ENCODE measurements around the gene ISM1. TPM values are rescaled to one million over a fixed set of nuclear protein-coding genes. Genes with fewer than 3 reads are reported as not detected.

The ISM1 gene
- total RNA-seq, 4 donors from 2014 or later, result 0.70 to 3.3 (median 1.7) TPM

DNA sequence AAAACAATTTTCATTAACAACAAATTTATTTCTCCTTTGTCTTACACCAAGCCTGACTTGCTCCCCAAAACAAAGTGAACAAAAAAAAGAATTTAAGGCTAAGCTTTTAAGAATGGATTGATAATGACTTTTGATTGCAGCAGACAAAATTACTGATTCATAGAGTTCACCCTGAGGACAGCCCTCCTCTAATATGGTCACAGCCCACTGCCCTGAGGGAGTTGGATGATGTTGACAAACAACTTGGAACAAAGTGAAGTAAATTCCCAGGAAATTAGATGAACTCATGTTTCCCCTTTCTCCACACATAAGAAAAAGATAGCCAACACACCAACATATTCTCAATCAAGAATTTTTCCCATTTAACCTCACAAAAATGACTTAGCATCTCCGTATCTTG is 7.7 kb upstream of the ISM1 start:
- no peak for TF ChIP-seq POLR2A (IDR thresholded peaks at IDR 0.05)
- Histone ChIP-seq H3K9me3 (no peaks in the 10 kb centered on the region), H3K4me1 (no peaks in the 10 kb centered on the region), H3K4me3 (no peak overlapping the region), H3K36me3 (no peaks in the 10 kb centered on the region), H3K27me3 (no peaks in the 10 kb centered on the region), H3K27ac (no peak overlapping the region)
- DNase-seq, result no peak

DNA sequence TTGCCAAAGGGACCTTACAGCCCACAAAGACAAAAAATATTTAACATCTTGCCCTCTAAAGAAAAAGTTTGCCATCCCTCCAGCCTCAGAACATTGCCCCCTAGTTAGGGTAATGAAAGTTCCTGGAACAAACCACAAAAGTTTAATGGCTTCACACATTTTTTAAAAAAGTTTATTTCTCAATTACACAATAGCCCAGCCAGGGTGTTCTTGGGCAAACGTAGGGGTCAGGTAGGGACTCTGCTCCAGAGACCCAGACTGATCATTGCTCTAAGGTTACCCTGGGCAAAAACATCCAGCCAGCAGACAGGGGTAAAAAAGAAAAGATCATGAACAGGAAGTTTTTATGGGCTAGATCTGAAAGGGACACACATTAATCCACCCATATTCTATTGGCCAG is 4.5 kb upstream of the ISM1 start:
- DNase-seq, result no peak
- H3K27me3 ChIP-seq, result peaks cover 0 to 15% of the 10 kb centered on the region in 2 donors

DNA sequence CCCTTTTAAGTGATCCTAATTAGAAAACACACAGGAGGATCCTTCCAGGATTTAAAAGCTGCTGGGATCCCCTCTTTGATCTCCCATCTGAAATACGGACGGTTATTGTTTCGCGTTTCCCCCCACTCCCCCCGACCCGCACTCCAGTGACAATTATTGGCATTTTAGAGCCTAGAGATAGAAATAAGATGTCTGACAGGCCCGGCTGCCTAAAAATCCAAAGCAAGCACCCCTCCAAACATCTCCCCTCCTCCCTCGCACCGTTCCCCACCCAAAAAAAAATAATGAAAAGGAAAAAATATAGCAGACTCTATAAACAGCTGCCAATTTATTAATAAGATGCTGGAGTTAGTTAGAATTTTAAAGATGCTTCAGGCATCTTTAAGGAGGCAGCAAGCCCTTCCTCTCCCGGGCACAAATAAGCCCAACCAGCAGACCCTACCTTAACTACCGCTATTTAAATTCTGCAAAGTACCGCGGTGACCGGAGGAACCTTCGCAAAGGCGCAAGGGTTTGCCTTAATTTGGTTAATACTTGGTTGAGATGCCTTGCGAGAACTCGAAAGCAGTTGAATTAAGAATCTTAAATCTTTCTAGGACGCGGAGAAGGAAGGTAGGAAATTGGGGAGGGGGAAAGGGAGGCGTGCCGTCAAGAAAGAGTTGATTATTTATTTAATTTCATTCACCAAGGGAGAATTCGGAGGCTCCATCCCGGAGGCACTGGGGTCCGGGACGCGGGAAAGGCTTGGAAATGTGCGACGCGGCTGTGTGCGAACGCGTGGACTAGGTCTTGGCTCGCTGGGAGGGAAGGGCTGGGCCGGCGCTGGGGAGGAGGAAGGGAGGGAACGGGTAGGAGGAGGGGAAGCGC is 1.5 kb upstream of the ISM1 start:
- TF ChIP-seq, protein P1, sequence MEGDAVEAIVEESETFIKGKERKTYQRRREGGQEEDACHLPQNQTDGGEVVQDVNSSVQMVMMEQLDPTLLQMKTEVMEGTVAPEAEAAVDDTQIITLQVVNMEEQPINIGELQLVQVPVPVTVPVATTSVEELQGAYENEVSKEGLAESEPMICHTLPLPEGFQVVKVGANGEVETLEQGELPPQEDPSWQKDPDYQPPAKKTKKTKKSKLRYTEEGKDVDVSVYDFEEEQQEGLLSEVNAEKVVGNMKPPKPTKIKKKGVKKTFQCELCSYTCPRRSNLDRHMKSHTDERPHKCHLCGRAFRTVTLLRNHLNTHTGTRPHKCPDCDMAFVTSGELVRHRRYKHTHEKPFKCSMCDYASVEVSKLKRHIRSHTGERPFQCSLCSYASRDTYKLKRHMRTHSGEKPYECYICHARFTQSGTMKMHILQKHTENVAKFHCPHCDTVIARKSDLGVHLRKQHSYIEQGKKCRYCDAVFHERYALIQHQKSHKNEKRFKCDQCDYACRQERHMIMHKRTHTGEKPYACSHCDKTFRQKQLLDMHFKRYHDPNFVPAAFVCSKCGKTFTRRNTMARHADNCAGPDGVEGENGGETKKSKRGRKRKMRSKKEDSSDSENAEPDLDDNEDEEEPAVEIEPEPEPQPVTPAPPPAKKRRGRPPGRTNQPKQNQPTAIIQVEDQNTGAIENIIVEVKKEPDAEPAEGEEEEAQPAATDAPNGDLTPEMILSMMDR (IDR thresholded peaks at IDR 0.05), result no peak
- TF ChIP-seq POLR2A (IDR thresholded peaks at IDR 0.05), result no peak
- Histone ChIP-seq H3K4me1 (peaks cover 0 to 21% (median 0%) of the 10 kb centered on the region in 4 donors), H3K27ac (no peak overlapping the region), H3K9me3 (no peaks in the 10 kb centered on the region), H3K4me3 (peak overlapping the region in 3 of 4 donors; percentile 41 to 74 (median 68)), H3K27me3 (peaks cover 0 to 19% of the 10 kb centered on the region in 2 donors), H3K36me3 (no peaks in the 10 kb centered on the region)
- DNase-seq, result peak in 1 of 3 donors; percentile 52

More for the DNA sequence above, 4.5 kb upstream of the ISM1 start:
- peaks cover 0 to 15% (median 0%) of the 10 kb centered on the region in 4 donors for H3K4me1 ChIP-seq
- H3K9me3 ChIP-seq, result no peaks in the 10 kb centered on the region
- no peaks in the 10 kb centered on the region for H3K36me3 ChIP-seq
- H3K27ac ChIP-seq, result no peak overlapping the region
- TF ChIP-seq, protein P1 (IDR thresholded peaks at IDR 0.05), result no peak
- TF ChIP-seq POLR2A (IDR thresholded peaks at IDR 0.05), result no peak
- H3K4me3 ChIP-seq, result no peak overlapping the region

DNA sequence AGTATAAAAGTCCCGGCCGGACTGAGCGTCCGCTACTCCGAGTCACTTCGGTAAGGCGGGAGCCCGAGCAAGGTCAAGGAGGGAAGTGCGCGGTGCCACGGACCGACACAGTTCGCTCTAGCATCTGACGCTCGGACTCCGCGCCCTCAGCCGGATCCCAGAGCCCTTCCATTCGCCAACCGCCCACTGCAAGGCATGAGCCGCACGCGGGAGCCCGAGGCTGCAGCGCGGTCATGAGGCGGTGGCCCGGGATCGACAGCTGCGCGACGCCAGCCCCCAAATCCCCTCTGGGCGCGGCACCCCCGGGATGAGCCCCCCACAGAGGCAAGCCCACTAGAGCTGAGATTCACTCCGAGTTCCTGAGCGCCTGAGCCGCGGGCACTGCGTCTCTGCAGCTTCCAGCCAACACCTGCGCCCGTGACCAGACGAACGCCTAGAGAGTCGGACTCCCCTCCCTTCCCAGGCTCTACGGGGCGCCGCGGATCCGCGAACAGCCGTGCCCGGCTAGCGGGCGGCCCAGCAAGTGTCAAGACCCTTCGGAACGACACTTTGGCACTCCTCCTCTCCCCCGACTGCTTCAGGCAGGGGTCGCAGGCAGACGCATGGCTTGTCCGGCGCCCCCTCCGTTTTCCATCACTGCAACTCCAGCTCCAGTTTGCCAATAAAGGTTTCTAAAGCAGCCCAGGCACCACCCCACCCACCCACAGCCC is 725 bp upstream of the ISM1 start:
- peak overlapping the region in 3 of 4 donors; percentile 41 to 74 (median 68) for H3K4me3 ChIP-seq
- peak in 2 of 3 donors; percentile 15 to 56 for DNase-seq
- H3K36me3 ChIP-seq, result no peaks in the 10 kb centered on the region
- peaks cover 0 to 21% (median 0%) of the 10 kb centered on the region in 4 donors for H3K4me1 ChIP-seq
- peaks cover 0 to 19% of the 10 kb centered on the region in 2 donors for H3K27me3 ChIP-seq
- H3K27ac ChIP-seq, result peak overlapping the region in 1 of 4 donors; percentile 22
- no peaks in the 10 kb centered on the region for H3K9me3 ChIP-seq
- TF ChIP-seq, protein P1 (IDR thresholded peaks at IDR 0.05), result no peak
- TF ChIP-seq POLR2A (IDR thresholded peaks at IDR 0.05), result no peak

DNA sequence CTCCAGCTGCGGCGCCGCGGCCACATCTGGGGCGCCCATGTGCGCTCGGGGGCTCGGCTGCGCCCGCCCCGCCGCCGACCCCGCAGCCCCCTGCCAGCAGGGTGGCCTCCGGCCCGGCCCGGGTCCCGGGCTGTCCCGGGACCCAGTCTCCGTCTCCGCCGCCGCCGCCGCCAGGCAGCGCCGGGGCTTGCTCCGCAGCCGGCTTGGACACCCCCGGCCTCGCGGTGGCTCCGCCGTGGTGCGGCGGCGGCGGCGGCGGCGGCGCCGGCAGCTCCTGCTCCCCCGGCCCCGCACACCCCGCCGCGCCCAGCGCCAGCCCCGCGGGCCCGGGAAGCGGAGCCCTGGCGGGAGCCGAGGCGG is 219 bp downstream of the ISM1 start:
- Histone ChIP-seq H3K27ac (peak overlapping the region in 1 of 4 donors; percentile 22), H3K4me1 (peaks cover 0 to 21% (median 0%) of the 10 kb centered on the region in 4 donors), H3K4me3 (peak overlapping the region in 3 of 4 donors; percentile 41 to 74 (median 68)), H3K36me3 (no peaks in the 10 kb centered on the region), H3K27me3 (peaks cover 0 to 19% of the 10 kb centered on the region in 2 donors), H3K9me3 (no peaks in the 10 kb centered on the region)
- TF ChIP-seq, protein P1 (IDR thresholded peaks at IDR 0.05), result no peak
- TF ChIP-seq POLR2A (IDR thresholded peaks at IDR 0.05), result no peak
- DNase-seq, result no peak
